ENCODE data around the gene PASK. TPM values are rescaled to one million over a fixed set of nuclear protein-coding genes. Genes with fewer than 3 reads are reported as not detected.
A peak's percentile ranks its signal among the peaks of the same experiment; 100 is the strongest.

Gene PASK
- total and polyA plus RNA-seq, 4 experiments from 2014 or later, result 38.2 to 309 (median 170) TPM

GRCh38 chr2:241159116-241159515 is 9.8 kb upstream of the PASK start:
- intact Hi-C loops (cut with micrococcal nuclease), result no loop called here
- Histone ChIP-seq H3K4me3 (ENCODE audit: low read length in 2 of 2) (no peak overlapping the region), H3K9me3 (ENCODE audit: control insufficient read depth in 1 of 2, low read length in 2 of 2) (no peaks in the 10 kb centered on the region), H3K4me1 (ENCODE audit: insufficient read depth, low read length) (no peaks in the 10 kb centered on the region), H3K36me3 (ENCODE audit: insufficient read depth, low read length) (peaks cover 38% of the 10 kb centered on the region), H3K27me3 (ENCODE audit: insufficient read depth, low read length) (no peaks in the 10 kb centered on the region), H3K27ac (ENCODE audit: low read depth, low read length) (no peak overlapping the region)
- H3K27ac Mint-ChIP-seq, result no peak overlapping the region
- H3K36me3 Mint-ChIP-seq, result peaks cover 26 to 63% of the 10 kb centered on the region in 2 donors
- no peak overlapping the region for H3K4me3 Mint-ChIP-seq
- H3K4me1 Mint-ChIP-seq, result peaks cover 0 to 7% (median 5%) of the 10 kb centered on the region in 4 donors
- no peaks in the 10 kb centered on the region for H3K9me3 Mint-ChIP-seq
- ChIA-PET CTCF (ENCODE audit: partially characterized antibody) (no interaction called here), POLR2A (ENCODE audit: partially characterized antibody) (interaction anchor here (1.0 kb wide), 1 partner anchor 49 kb away, joined by 3 read pairs; no protein-coding TSS in a partner anchor)
- no peaks in the 10 kb centered on the region for H3K27me3 Mint-ChIP-seq
- DNase-seq, result no peak

DNA sequence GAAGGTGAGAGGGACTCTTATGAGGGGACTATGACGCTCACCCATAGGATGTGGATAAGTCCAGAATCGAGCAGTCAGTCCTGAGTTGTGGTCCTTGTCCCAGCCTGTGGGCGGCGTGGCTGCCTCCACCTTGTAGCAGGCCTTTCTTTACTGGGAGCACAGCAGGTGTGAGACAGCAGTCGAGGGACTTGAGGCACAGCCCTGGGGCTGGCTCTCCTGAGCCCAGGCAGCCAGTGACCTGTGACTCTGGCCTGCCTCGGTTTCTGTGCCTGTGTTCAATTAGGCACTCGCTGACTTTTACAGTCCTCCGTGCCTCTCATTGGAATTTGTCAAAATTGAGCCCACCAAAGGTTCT is 9.3 kb upstream of the PASK start:
- ChIA-PET POLR2A (ENCODE audit: partially characterized antibody) (interaction anchor here (1.0 kb wide), 1 partner anchor 48 kb away, joined by 3 read pairs; no protein-coding TSS in a partner anchor), CTCF (ENCODE audit: partially characterized antibody) (interaction anchor here (1.7 kb wide), 1 partner anchor 9 kb away, joined by 4 read pairs; the partner anchor contains the start of gene PASK)
- H3K4me1 Mint-ChIP-seq, result peaks cover 2 to 7% (median 5%) of the 10 kb centered on the region in 4 donors
- H3K27me3 Mint-ChIP-seq, result no peaks in the 10 kb centered on the region
- H3K27ac Mint-ChIP-seq, result no peak overlapping the region
- H3K36me3 ChIP-seq (ENCODE audit: insufficient read depth, low read length), result peaks cover 32% of the 10 kb centered on the region
- DNase-seq, result no peak
- no peak overlapping the region for H3K4me3 Mint-ChIP-seq
- H3K9me3 Mint-ChIP-seq, result no peaks in the 10 kb centered on the region
- H3K4me3 ChIP-seq (ENCODE audit: low read length in 2 of 2), result no peak overlapping the region
- intact Hi-C loops (cut with micrococcal nuclease), result no loop called here
- no peaks in the 10 kb centered on the region for H3K27me3 ChIP-seq (ENCODE audit: insufficient read depth, low read length)
- H3K27ac ChIP-seq (ENCODE audit: low read depth, low read length), result no peak overlapping the region
- no peaks in the 10 kb centered on the region for H3K4me1 ChIP-seq (ENCODE audit: insufficient read depth, low read length)
- no peaks in the 10 kb centered on the region for H3K9me3 ChIP-seq (ENCODE audit: control insufficient read depth in 1 of 2, low read length in 2 of 2)
- peaks cover 26 to 61% of the 10 kb centered on the region in 2 donors for H3K36me3 Mint-ChIP-seq

GRCh38 chr2:241157841-241158545 is 8.7 kb upstream of the PASK start:
- POLR2A ChIA-PET (ENCODE audit: partially characterized antibody), result interaction anchor here (0.9 to 1.0 kb wide), 2 partner anchors 48 to 93 kb away, joined by 3 read pairs; no protein-coding TSS in a partner anchor
- H3K36me3 ChIP-seq (ENCODE audit: insufficient read depth, low read length), result peaks cover 30% of the 10 kb centered on the region
- CTCF ChIA-PET (ENCODE audit: partially characterized antibody), result interaction anchor here (1.7 kb wide), 1 partner anchor 9 kb away, joined by 4 read pairs; the partner anchor contains the start of gene PASK

GRCh38 chr2:241156971-241157441 is 7.7 kb upstream of the PASK start:
- Mint-ChIP-seq H3K9me3 (no peaks in the 10 kb centered on the region), H3K36me3 (peaks cover 25 to 59% of the 10 kb centered on the region in 2 donors), H3K27me3 (no peaks in the 10 kb centered on the region), H3K4me3 (no peak overlapping the region), H3K27ac (peak overlapping the region in 2 of 7 donors; percentile 17 to 29), H3K4me1 (peaks cover 7 to 16% (median 12%) of the 10 kb centered on the region in 4 donors)
- no peaks in the 10 kb centered on the region for H3K27me3 ChIP-seq (ENCODE audit: insufficient read depth, low read length)
- no peak overlapping the region for H3K4me3 ChIP-seq (ENCODE audit: low read length in 2 of 2)
- no peak for DNase-seq
- no peaks in the 10 kb centered on the region for H3K9me3 ChIP-seq (ENCODE audit: control insufficient read depth in 1 of 2, low read length in 2 of 2)
- H3K36me3 ChIP-seq (ENCODE audit: insufficient read depth, low read length), result peaks cover 30% of the 10 kb centered on the region
- H3K4me1 ChIP-seq (ENCODE audit: insufficient read depth, low read length), result peaks cover under 1% of the 10 kb centered on the region
- ChIA-PET POLR2A (ENCODE audit: partially characterized antibody) (interaction anchor here (0.9 to 1.7 kb wide), 2 partner anchors 45 to 92 kb away, joined by 3 read pairs; no protein-coding TSS in a partner anchor), CTCF (ENCODE audit: partially characterized antibody) (interaction anchor here (1.7 kb wide), 1 partner anchor 8 kb away, joined by 4 read pairs; the partner anchor contains the start of gene PASK)
- intact Hi-C loops (cut with micrococcal nuclease), result no loop called here
- no peak overlapping the region for H3K27ac ChIP-seq (ENCODE audit: low read depth, low read length)

More at GRCh38 chr2:241157841-241158545, 8.7 kb upstream of the PASK start:
- Mint-ChIP-seq H3K9me3 (no peaks in the 10 kb centered on the region), H3K4me3 (no peak overlapping the region), H3K4me1 (peaks cover 6 to 12% (median 7%) of the 10 kb centered on the region in 4 donors), H3K36me3 (peaks cover 30 to 62% of the 10 kb centered on the region in 2 donors), H3K27me3 (no peaks in the 10 kb centered on the region), H3K27ac (peak overlapping the region in 2 of 7 donors; percentile 41 to 42)
- no peaks in the 10 kb centered on the region for H3K4me1 ChIP-seq (ENCODE audit: insufficient read depth, low read length)
- no peak for DNase-seq
- H3K9me3 ChIP-seq (ENCODE audit: control insufficient read depth in 1 of 2, low read length in 2 of 2), result no peaks in the 10 kb centered on the region
- no peaks in the 10 kb centered on the region for H3K27me3 ChIP-seq (ENCODE audit: insufficient read depth, low read length)
- intact Hi-C loops (cut with micrococcal nuclease), result no loop called here
- no peak overlapping the region for H3K27ac ChIP-seq (ENCODE audit: low read depth, low read length)
- no peak overlapping the region for H3K4me3 ChIP-seq (ENCODE audit: low read length in 2 of 2)

DNA sequence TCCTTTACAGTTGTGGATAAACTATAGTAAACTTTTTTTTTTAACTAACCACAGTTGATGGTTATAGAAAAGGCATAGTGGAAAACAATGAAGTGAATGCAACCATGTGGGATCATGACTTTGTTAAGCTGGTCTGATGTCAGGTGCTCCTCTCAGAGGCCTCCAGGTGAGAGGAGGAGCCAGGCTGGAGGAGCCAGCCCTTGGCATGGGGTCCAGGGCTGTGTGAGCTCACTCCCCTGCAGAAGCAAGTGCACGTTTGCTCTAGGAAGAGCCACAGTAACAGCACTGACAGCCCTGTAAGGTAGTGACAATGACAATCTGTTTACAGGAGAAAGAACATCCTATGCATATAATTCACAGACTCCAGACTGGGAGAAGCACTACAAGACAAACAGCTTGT is 6.7 kb upstream of the PASK start:
- H3K9me3 ChIP-seq (ENCODE audit: control insufficient read depth in 1 of 2, low read length in 2 of 2), result no peaks in the 10 kb centered on the region
- Mint-ChIP-seq H3K4me1 (peaks cover 17 to 27% (median 22%) of the 10 kb centered on the region in 4 donors), H3K4me3 (no peak overlapping the region), H3K27me3 (no peaks in the 10 kb centered on the region), H3K36me3 (peaks cover 19 to 53% of the 10 kb centered on the region in 2 donors), H3K27ac (peak overlapping the region in 1 of 7 donors; percentile 73), H3K9me3 (no peaks in the 10 kb centered on the region)
- peaks cover 30% of the 10 kb centered on the region for H3K36me3 ChIP-seq (ENCODE audit: insufficient read depth, low read length)
- peaks cover 11% of the 10 kb centered on the region for H3K4me1 ChIP-seq (ENCODE audit: insufficient read depth, low read length)
- intact Hi-C loops (cut with micrococcal nuclease), result no loop called here
- CTCF ChIA-PET (ENCODE audit: partially characterized antibody), result interaction anchor here (1.2 kb wide), 1 partner anchor 77 kb away, joined by 3 read pairs; no protein-coding TSS in a partner anchor
- no peaks in the 10 kb centered on the region for H3K27me3 ChIP-seq (ENCODE audit: insufficient read depth, low read length)
- POLR2A ChIA-PET (ENCODE audit: partially characterized antibody), result interaction anchor here (1.0 to 1.7 kb wide), 2 partner anchors 44 to 77 kb away, joined by 3 to 5 read pairs; no protein-coding TSS in a partner anchor
- no peak for DNase-seq
- H3K27ac ChIP-seq (ENCODE audit: low read depth, low read length), result no peak overlapping the region
- no peak overlapping the region for H3K4me3 ChIP-seq (ENCODE audit: low read length in 2 of 2)

DNA sequence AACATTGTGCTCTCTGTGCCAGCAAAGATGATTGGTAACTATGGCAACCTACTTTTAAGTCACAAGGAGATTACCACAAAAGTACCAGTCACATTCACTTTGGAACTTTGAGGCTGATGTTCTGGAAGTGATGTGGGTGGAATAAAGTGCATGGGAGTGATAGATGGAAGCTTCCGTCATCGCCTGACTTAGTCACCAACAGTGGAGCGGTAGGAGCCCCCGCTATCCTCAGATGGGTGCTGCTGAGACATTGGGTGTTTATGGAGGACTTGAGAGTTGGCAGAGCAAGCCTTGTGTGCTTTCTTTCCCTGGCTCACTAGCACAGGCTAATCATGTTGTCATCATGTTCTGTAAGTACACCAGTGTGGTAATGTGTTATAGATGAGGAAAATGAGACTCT is 5.6 kb upstream of the PASK start:
- Histone ChIP-seq H3K36me3 (ENCODE audit: insufficient read depth, low read length) (peaks cover 26% of the 10 kb centered on the region), H3K27me3 (ENCODE audit: insufficient read depth, low read length) (no peaks in the 10 kb centered on the region), H3K9me3 (ENCODE audit: control insufficient read depth in 1 of 2, low read length in 2 of 2) (no peaks in the 10 kb centered on the region), H3K27ac (ENCODE audit: low read depth, low read length) (no peak overlapping the region), H3K4me1 (ENCODE audit: insufficient read depth, low read length) (peaks cover 15% of the 10 kb centered on the region), H3K4me3 (ENCODE audit: low read length in 2 of 2) (no peak overlapping the region)
- CTCF ChIA-PET (ENCODE audit: partially characterized antibody), result interaction anchor here (1.2 kb wide), 1 partner anchor 76 kb away, joined by 3 read pairs; no protein-coding TSS in a partner anchor
- POLR2A ChIA-PET (ENCODE audit: partially characterized antibody), result no interaction called here
- Mint-ChIP-seq H3K4me1 (peaks cover 21 to 36% (median 29%) of the 10 kb centered on the region in 4 donors), H3K36me3 (peaks cover 14 to 54% of the 10 kb centered on the region in 2 donors), H3K4me3 (no peak overlapping the region), H3K27ac (peak overlapping the region in 4 of 7 donors; percentile 41 to 77 (median 50)), H3K9me3 (no peaks in the 10 kb centered on the region), H3K27me3 (no peaks in the 10 kb centered on the region)
- no peak for DNase-seq
- intact Hi-C loops (cut with micrococcal nuclease), result loop anchor here (5.0 kb wide), 1 partner anchor 173 kb away; no protein-coding TSS in a partner anchor

DNA sequence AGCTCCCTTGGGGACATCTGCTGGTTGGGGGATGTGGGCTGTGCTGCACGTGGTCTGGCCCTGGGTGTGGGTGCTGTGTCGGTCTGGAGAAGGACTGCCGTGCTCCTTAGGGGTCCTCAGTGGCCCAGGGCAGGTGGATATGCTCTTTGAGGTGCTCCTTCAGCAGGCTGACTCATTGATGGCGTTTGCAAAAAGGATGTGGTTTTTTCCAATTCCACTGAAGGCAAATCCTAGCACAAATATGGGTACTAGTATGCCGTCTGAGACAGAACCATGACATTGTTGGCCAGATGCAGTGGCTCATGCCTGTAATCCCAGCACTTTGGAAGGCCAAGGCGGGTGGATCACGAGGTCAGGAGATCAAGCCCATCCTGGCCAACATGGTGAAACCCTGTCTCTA is 4.3 kb upstream of the PASK start:
- ChIA-PET POLR2A (ENCODE audit: partially characterized antibody) (interaction anchor here (9.0 kb wide), 1 partner anchor 46 kb away, joined by 299 read pairs; the partner anchor contains the start of gene MTERF4), CTCF (ENCODE audit: partially characterized antibody) (no interaction called here)
- intact Hi-C loops (cut with micrococcal nuclease), result loop anchor here (5.0 kb wide), 1 partner anchor 171 kb away; no protein-coding TSS in a partner anchor
- peaks cover 14 to 49% of the 10 kb centered on the region in 2 donors for H3K36me3 Mint-ChIP-seq
- H3K27ac Mint-ChIP-seq, result peak overlapping the region in 5 of 7 donors; percentile 43 to 67 (median 52)
- Histone ChIP-seq H3K4me3 (ENCODE audit: low read length in 2 of 2) (no peak overlapping the region), H3K27me3 (ENCODE audit: insufficient read depth, low read length) (no peaks in the 10 kb centered on the region), H3K36me3 (ENCODE audit: insufficient read depth, low read length) (peaks cover 17% of the 10 kb centered on the region), H3K9me3 (ENCODE audit: control insufficient read depth in 1 of 2, low read length in 2 of 2) (no peaks in the 10 kb centered on the region), H3K27ac (ENCODE audit: low read depth, low read length) (no peak overlapping the region), H3K4me1 (ENCODE audit: insufficient read depth, low read length) (peaks cover 16% of the 10 kb centered on the region)
- H3K4me1 Mint-ChIP-seq, result peaks cover 22 to 38% (median 33%) of the 10 kb centered on the region in 4 donors
- H3K4me3 Mint-ChIP-seq, result peak overlapping the region in 1 of 8 donors; percentile 20
- no peaks in the 10 kb centered on the region for H3K27me3 Mint-ChIP-seq
- peaks cover 0 to under 1% (median 0%) of the 10 kb centered on the region in 8 donors for H3K9me3 Mint-ChIP-seq
- DNase-seq, result no peak

All from CD4-positive, alpha-beta memory T cell (primary cell).